HG02798 (cell line): ENCODE measurements around the gene GLUL.

ENCODE experiments used
- ATAC-seq: cut with Tn5 transposase; IDR thresholded peaks from one replicate; pipeline ENCODE4 v1.9.1; 2021; ENCODE audit warnings: mild to moderate bottlenecking; ENCODE audit not compliant: unreplicated experiment, poor library complexity

Gene GLUL

GRCh38 chr1:182391362-182392049 is at the start of gene GLUL:
Gene GLUL (minus strand): TSS chr1:182391790. CDS start chr1:182388737, 3,053 bp downstream.
- ATAC-seq: peak; percentile 77

- ATAC-seq: no peak
These were observed 46.7 kb upstream of the GLUL start for GRCh38 chr1:182438326-182438725.

GRCh38 chr1:182433580-182433979 is 42.0 kb upstream of the GLUL start:
- ATAC-seq: no peak

- ATAC-seq: no peak
These were observed 39.7 kb upstream of the GLUL start for GRCh38 chr1:182431278-182431677.

- peak; percentile 29 for ATAC-seq
These were observed 38.9 kb upstream of the GLUL start for GRCh38 chr1:182430263-182431068.

- ATAC-seq: no peak
These were observed 36.5 kb upstream of the GLUL start for GRCh38 chr1:182428043-182428442.

- ATAC-seq: peak; percentile 78
These were observed 35.1 kb upstream of the GLUL start for GRCh38 chr1:182426442-182427430.

GRCh38 chr1:182415789-182416188 is 24.2 kb upstream of the GLUL start:
- no peak for ATAC-seq

DNA sequence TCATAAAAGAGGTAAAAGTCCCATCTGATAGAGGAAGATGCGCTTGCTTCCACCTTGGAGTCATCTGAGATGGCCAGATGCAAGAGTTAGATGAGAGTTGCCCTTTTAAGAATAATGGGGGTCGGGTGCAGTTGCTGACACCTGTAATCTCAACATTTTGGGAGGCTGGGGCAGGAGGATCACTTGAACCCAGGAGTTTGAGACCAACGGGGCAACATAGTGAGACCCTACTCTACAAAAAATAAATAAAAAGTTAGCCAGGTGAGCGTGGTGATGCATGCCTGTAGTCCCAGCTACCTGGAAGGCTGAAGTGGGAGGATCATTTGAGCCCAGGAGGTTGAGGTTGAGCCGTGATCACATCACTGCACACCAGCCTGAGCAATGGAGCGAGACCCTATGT is 22.4 kb upstream of the GLUL start:
- ATAC-seq: no peak

- ATAC-seq: no peak
These were observed 21.9 kb upstream of the GLUL start for GRCh38 chr1:182413486-182413885.

DNA sequence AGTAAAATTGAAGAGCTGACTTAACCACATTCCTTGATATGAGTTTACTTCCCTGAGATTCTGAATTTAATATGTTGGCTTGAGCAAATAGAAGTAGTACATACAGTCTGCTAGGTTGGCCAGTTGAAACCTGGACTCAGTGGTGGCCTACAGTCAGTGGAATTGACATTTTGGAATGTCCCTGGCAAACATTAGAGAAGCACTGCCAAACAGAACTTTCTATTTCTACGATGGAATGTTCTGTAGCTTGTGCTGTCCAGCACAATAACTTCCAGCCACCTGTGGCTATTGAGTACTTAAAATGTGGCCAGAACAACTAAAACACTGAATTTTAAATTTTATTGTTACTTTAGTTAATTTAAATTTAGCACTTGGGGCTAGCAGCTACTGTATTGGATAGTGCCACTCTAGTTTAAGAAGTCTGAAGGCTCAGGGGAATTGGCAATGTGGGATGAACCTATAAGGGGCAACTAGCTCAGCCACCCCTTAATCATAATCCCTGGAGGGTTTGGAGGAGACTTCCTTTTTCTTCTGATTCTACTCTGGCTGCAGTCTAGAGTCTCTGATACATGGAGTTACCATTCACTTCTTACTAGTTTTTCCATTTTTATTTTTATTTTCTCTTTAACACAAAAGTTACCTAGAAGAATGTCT is 19.2 kb upstream of the GLUL start:
- ATAC-seq: no peak

DNA sequence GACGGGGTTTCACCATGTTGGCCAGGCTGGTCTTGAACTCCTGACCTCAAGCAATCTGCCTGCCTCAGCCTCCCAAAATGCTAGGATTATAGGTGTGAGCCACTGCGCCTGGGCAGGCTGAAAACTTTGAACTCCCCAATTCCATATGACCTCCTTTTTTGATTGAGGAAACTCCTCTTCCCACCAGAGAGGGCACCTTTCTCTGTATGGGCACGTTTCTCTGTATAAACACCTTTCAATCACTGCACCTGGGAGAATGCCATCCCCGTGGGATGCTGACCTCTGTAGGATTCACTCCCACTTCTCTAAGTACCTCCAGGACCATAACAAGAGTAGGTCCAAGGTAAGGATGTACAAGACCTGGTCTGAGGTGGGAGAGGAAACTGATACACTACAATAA is 18.5 kb upstream of the GLUL start:
- ATAC-seq: no peak

GRCh38 chr1:182408435-182409075 is 17.0 kb upstream of the GLUL start:
- no peak for ATAC-seq

GRCh38 chr1:182407724-182408123 is 16.1 kb upstream of the GLUL start:
- no peak for ATAC-seq

DNA sequence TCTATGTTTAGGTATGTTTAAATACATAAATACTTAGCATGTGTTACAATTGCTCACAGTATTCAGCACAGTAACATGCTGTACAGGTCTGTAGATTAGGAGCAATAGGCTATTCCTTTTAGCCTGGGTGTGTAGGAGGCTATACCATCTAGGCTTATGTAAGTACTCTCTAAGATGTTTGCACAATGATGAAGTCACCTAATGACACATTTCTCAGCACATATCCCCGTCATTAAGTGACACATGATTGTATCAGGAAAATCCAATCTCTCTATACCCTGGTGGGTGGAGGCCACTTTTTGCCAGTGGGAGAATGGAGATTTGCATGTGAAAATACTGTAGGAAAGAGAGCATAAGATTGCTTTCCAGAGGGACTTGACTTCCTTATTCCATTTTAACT is 14.4 kb upstream of the GLUL start:
- ATAC-seq: no peak

DNA sequence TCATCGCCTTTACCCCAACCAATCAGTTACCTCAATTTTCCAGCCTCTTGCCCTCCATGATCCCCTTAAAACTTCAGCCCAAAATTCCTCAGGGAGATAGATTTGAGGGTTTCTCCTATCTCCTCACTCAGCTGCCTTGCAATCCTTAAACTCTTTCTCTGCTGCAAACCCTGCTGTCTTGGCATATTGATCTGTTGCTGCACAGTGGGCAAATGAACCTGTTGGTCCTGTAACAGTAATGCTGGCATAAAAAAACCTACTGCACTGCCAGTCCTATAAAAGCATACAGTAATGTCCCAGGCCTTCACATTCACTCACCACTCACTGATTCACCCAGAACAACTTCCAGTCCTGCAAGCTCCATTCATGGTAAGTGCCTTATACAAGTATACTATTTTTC is 14.0 kb upstream of the GLUL start:
- ATAC-seq: no peak

DNA sequence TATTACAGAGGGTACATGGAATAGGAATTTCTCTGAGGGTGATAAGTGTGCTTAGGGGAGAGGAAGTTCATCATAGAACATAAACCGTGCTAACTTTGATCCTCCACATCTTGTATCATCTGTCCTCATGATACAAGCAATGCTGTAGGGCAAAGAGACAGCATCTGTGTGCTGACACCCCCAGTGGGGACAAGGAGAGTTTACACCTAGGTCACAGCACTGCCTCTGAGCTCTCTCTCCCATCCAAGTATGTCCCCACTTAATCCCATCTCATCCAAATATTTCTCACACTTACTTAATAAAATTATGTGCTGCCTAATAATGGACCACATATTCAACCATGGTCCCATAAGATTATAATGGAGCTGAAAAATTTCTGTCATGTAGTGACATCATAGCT is 13.2 kb upstream of the GLUL start:
- ATAC-seq: no peak

DNA sequence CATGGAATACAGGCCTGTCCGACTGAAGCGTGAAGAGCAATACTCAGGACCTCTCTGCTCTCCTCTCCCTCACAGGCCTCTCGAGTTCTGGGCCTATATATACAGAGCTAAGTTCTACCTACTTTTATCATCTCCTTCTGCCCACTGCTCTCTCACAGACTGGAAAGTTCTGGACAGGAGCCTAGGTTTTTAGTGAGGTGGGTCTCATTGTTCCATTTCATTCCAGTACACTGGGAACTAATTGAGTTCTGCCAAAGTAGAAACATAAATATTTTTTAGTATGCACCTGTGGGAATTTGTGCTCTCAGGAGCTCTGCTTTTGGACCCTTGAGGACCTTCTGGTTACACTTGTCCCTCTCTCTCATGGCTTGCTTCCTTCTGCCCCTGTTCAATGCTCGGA is 9.0 kb upstream of the GLUL start, which contains the start of gene TEDDM1:
Gene TEDDM1 (minus strand): TSS at position 101 of the 400 bp plus-strand sequence. CDS start 182 bp downstream, outside the sequence.
- no peak for ATAC-seq

- no peak for ATAC-seq
These were observed 6.2 kb upstream of the GLUL start for GRCh38 chr1:182397653-182398393.
